ENCODE results near the gene ZBTB16. TPM values are rescaled to one million over a fixed set of nuclear protein-coding genes. Genes with fewer than 3 reads are reported as not detected.

ZBTB16 gene
- total RNA-seq, 2 experiments from 2014 or later: 19.1 to 20.6 TPM

GRCh38 chr11:114154271-114155047, 94.9 kb downstream of the ZBTB16 start:
- peaks cover 57% of the 10 kb centered on the region for H3K4me1 Mint-ChIP-seq (ENCODE audit: low read depth)
- no peak overlapping the region for H3K27ac Mint-ChIP-seq
- Histone ChIP-seq H3K9me3 (ENCODE audit: control insufficient read depth in 1 of 2, insufficient read depth in 1 of 2, low read length in 2 of 2) (no peaks in the 10 kb centered on the region), H3K4me1 (ENCODE audit: insufficient read depth, low read length) (peaks cover 40% of the 10 kb centered on the region), H3K4me3 (ENCODE audit: low read length) (no peak overlapping the region), H3K27ac (ENCODE audit: low read depth in 1 of 2, low read length in 2 of 2) (no peak overlapping the region), H3K36me3 (ENCODE audit: insufficient read depth, low read length) (no peaks in the 10 kb centered on the region), H3K27me3 (ENCODE audit: control insufficient read depth in 1 of 2, insufficient read depth in 2 of 2, low read length in 2 of 2) (no peaks in the 10 kb centered on the region)
- no peak for TF ChIP-seq CTCF (IDR thresholded peaks at IDR 0.05)
- ChIA-PET POLR2A (no interaction called here), CTCF (interaction anchor here (0.8 to 1.7 kb wide), 2 partner anchors 12 to 30 kb away, joined by 3 to 4 read pairs; no protein-coding TSS in a partner anchor)
- ATAC-seq (ENCODE audit: poor library complexity): no peak
- H3K4me3 Mint-ChIP-seq: no peak overlapping the region
- H3K27me3 Mint-ChIP-seq: no peaks in the 10 kb centered on the region
- DNase-seq: no peak
- H3K36me3 Mint-ChIP-seq (ENCODE audit: low read depth): no peaks in the 10 kb centered on the region
- intact Hi-C loops (cut with DNase I, micrococcal nuclease): loop anchor here in 1 of 2 experiments (5.0 kb wide), 1 partner anchor 33 kb away; no protein-coding TSS in a partner anchor
- no peaks in the 10 kb centered on the region for H3K9me3 Mint-ChIP-seq

GRCh38 chr11:114155116-114155515, 95.6 kb downstream of the ZBTB16 start:
- ATAC-seq (ENCODE audit: poor library complexity) (no peak), DNase-seq (no peak)
- H3K36me3 ChIP-seq (ENCODE audit: insufficient read depth, low read length): no peaks in the 10 kb centered on the region
- no peak overlapping the region for H3K27ac ChIP-seq (ENCODE audit: low read depth in 1 of 2, low read length in 2 of 2)
- CTCF ChIA-PET: interaction anchor here (0.8 to 1.7 kb wide), 2 partner anchors 13 to 30 kb away, joined by 3 to 4 read pairs; no protein-coding TSS in a partner anchor
- Mint-ChIP-seq H3K4me1 (ENCODE audit: low read depth) (peaks cover 57% of the 10 kb centered on the region), H3K9me3 (no peaks in the 10 kb centered on the region), H3K4me3 (no peak overlapping the region), H3K36me3 (ENCODE audit: low read depth) (no peaks in the 10 kb centered on the region), H3K27ac (no peak overlapping the region), H3K27me3 (no peaks in the 10 kb centered on the region)
- no peak overlapping the region for H3K4me3 ChIP-seq (ENCODE audit: low read length)
- POLR2A ChIA-PET: no interaction called here
- peaks cover 46% of the 10 kb centered on the region for H3K4me1 ChIP-seq (ENCODE audit: insufficient read depth, low read length)
- H3K9me3 ChIP-seq (ENCODE audit: control insufficient read depth in 1 of 2, insufficient read depth in 1 of 2, low read length in 2 of 2): no peaks in the 10 kb centered on the region
- no peaks in the 10 kb centered on the region for H3K27me3 ChIP-seq (ENCODE audit: control insufficient read depth in 1 of 2, insufficient read depth in 2 of 2, low read length in 2 of 2)
- no peak for TF ChIP-seq CTCF (IDR thresholded peaks at IDR 0.05)
- intact Hi-C loops (cut with DNase I, micrococcal nuclease): no loop called here

- Mint-ChIP-seq H3K9me3 (no peaks in the 10 kb centered on the region), H3K4me3 (no peak overlapping the region), H3K4me1 (ENCODE audit: low read depth) (peaks cover 65% of the 10 kb centered on the region), H3K27ac (no peak overlapping the region), H3K36me3 (ENCODE audit: low read depth) (no peaks in the 10 kb centered on the region), H3K27me3 (no peaks in the 10 kb centered on the region)
- H3K4me3 ChIP-seq (ENCODE audit: low read length): no peak overlapping the region
- H3K36me3 ChIP-seq (ENCODE audit: insufficient read depth, low read length): no peaks in the 10 kb centered on the region
- POLR2A ChIA-PET: no interaction called here
- H3K9me3 ChIP-seq (ENCODE audit: control insufficient read depth in 1 of 2, insufficient read depth in 1 of 2, low read length in 2 of 2): no peaks in the 10 kb centered on the region
- H3K4me1 ChIP-seq (ENCODE audit: insufficient read depth, low read length): peaks cover 57% of the 10 kb centered on the region
- intact Hi-C loops (cut with DNase I, micrococcal nuclease): no loop called here
- CTCF ChIA-PET: no interaction called here
- no peak for ATAC-seq (ENCODE audit: poor library complexity)
- no peak overlapping the region for H3K27ac ChIP-seq (ENCODE audit: low read depth in 1 of 2, low read length in 2 of 2)
- no peaks in the 10 kb centered on the region for H3K27me3 ChIP-seq (ENCODE audit: control insufficient read depth in 1 of 2, insufficient read depth in 2 of 2, low read length in 2 of 2)
- DNase-seq: no peak
- no peak for TF ChIP-seq CTCF (IDR thresholded peaks at IDR 0.05)
These were observed 96.6 kb downstream of the ZBTB16 start for GRCh38 chr11:114156131-114156581.
